Kidney epithelial cell (primary cell): Measurements from ENCODE around the gene TBC1D13. TPM values are rescaled to one million over a fixed set of nuclear protein-coding genes. Genes with fewer than 3 reads are reported as not detected.

Experiments used
- DNase-seq: peaks from one replicate; pipeline ENCODE4 v3.0.0-alpha.2; 2010; ENCODE audit warnings: low read depth
- H3K27me3 ChIP-seq: 2 replicates; pipeline ENCODE4 v1.6.0; 2011; ENCODE audit warnings: low read length; ENCODE audit not compliant: control insufficient read depth, insufficient read depth
- H3K36me3 ChIP-seq: 2 replicates; pipeline ENCODE4 v1.5.1; 2011; ENCODE audit warnings: low read length; ENCODE audit not compliant: control insufficient read depth, insufficient read depth
- H3K4me3 ChIP-seq: 2 replicates; pipeline ENCODE4 v1.5.1; 2011; ENCODE audit warnings: low read depth, mild to moderate bottlenecking, control low read depth, low read length
- total RNA-seq: library from RNA; depleted of rRNA; stranded (reverse); fragments of >200 nt; gene quantifications from 2 replicates; pipeline ENCODE4 v1.2.3, GENCODE V29; 2015
- TF ChIP-seq, protein P1 (sequence below): IDR thresholded peaks from 2 replicates; pipeline ENCODE4 v1.5.1; 2011; ENCODE audit warnings: mild to moderate bottlenecking, moderate library complexity, low read length, control low read depth, inconsistent platforms; ENCODE audit not compliant: insufficient read depth, poor library complexity, severe bottlenecking

The TBC1D13 gene
- total RNA-seq, 1 donor from 2014 or later = 17.7 TPM

DNA sequence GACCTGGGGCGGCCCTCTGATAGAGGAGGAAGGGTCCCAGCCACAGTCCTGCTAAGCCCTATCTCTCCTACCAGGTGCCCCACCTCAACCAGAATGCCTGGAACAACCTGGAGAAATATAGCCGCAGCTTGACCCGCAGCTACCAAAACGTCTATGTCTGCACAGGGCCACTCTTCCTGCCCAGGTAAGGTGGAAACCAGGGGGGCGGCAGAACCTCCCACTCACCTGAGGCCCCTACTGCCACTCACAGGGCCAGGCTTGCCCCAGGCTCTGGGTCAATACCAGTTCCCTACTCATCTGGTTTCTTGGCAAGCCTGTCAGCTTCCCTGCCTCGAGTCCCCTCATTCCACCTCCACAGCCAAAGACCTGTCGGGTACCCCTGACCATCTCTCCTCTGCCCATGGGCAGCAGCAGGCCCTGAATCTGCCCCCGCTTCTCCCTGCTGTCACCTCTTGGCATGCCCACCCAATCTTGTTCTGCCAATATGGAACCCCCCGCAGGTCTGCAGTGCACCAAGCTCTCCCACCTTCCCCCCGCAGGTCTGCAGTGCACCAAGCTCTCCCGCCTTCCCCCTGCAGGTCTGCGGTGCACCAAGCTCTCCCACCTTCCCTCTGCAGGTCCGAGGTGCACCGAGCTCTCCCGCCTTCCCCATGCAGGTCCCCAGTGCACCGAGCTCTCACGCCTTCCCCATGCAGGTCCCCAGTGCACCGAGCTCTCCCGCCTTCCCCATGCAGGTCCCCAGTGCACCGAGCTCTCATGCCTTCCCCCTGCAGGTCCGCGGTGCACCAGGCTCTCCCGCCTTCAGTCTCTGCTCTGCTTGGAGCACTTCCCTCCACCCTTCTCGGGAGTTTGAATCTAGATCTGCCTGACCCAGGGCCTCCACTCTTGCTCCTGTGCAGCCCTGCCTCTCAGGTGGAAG lies 33.9 kb downstream of the TBC1D13 start:
- TF ChIP-seq, protein P1, sequence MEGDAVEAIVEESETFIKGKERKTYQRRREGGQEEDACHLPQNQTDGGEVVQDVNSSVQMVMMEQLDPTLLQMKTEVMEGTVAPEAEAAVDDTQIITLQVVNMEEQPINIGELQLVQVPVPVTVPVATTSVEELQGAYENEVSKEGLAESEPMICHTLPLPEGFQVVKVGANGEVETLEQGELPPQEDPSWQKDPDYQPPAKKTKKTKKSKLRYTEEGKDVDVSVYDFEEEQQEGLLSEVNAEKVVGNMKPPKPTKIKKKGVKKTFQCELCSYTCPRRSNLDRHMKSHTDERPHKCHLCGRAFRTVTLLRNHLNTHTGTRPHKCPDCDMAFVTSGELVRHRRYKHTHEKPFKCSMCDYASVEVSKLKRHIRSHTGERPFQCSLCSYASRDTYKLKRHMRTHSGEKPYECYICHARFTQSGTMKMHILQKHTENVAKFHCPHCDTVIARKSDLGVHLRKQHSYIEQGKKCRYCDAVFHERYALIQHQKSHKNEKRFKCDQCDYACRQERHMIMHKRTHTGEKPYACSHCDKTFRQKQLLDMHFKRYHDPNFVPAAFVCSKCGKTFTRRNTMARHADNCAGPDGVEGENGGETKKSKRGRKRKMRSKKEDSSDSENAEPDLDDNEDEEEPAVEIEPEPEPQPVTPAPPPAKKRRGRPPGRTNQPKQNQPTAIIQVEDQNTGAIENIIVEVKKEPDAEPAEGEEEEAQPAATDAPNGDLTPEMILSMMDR = no peak
- H3K27me3 ChIP-seq = no peaks in the 10 kb centered on the region
- H3K4me3 ChIP-seq = no peak overlapping the region
- no peaks in the 10 kb centered on the region for H3K36me3 ChIP-seq
- DNase-seq = no peak

DNA sequence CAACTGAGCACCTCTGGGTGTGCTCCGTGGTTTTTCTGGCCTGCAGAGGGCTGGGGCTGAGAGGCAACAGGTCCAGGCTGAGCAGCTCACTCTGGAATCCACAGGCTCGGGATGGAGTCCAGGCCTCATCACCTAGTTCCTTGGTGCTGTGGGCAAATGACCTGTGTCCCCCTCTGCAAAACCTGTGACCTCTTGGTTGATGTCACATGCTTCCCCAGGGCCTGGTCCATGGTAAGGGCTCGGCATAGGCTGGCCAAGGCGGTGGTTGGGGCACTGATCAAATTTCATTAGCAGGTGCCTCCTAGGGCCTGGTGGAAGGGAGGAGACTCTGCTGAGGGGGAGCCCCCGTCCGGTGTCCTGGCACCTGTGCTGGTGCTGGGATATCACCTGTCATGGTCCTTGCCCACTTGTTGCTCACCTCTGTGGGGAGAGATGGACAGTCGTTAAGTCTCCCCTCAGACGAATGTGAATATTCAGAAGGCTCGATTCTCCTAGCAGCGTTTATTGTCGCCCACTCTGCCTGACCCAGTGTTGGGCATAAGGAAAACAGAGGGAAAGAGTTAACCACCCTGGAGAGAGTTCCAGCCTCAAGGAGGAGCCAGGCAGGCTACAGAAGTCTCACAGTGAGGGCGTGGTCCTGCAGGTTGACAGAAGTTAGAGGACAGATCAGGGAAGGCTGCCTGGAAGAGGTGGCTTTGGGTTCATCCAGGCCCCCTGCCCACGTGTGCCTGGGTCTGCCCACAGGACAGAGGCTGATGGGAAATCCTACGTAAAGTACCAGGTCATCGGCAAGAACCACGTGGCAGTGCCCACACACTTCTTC lies 34.7 kb downstream of the TBC1D13 start:
- DNase-seq = no peak
- Histone ChIP-seq H3K36me3 (peaks cover 1% of the 10 kb centered on the region), H3K4me3 (no peak overlapping the region), H3K27me3 (no peaks in the 10 kb centered on the region)
- TF ChIP-seq, protein P1 = no peak

DNA sequence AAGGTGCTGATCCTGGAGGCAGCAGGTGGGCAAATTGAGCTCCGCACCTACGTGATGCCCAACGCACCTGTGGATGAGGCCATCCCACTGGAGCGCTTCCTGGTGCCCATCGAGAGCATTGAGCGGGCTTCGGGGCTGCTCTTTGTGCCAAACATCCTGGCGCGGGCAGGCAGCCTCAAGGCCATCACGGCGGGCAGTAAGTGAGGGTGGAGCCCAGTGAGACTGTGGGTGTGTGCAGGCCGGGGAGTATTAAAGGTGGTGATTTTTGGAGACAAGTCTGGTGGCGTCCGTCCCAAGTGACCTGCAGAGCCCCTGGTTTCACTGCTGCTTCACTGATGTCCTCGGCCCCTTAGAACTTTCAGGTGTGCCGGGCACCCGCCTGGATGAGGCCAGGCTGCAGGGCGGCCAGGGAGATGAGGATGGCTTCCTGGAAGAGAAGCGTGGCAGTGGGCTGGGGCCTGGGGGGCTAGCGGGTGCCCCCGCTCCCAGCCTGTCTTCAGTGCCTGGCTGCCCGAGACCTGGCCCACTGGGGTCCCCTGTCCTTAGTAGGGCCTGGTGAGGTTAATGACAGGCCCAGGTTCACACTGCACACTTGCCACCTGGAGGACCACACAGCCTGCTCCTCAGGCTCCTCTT lies 35.5 kb downstream of the TBC1D13 start:
- no peak for DNase-seq
- TF ChIP-seq, protein P1 = no peak
- H3K4me3 ChIP-seq = no peak overlapping the region
- H3K36me3 ChIP-seq = peaks cover 2% of the 10 kb centered on the region
- no peaks in the 10 kb centered on the region for H3K27me3 ChIP-seq

DNA sequence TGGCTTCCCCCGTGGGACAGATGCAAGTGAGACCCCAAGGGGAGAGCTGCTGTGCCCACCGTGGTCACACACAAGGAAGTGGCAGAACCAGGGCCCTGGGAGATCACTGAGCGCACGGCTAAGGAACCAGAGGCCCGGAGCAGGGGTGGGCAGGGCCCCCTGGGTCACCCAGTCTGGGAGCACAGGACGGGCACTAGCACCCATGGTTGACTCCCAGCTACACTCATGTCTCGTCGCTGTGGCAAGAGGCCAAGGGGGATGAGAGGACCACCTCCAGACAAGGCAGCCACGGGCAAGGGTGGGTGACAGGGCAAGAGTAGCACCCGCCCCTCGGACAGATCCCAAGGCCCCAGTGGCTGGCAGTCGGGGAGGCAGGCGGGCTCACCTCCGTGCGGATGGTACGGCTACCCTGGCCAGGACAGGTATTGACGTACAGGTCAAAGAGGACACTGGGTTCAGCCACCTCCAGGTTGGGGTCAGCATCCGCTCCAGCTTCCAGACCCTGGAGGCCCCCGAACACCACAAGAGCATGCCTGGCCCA lies 36.4 kb downstream of the TBC1D13 start:
- no peak for DNase-seq
- Histone ChIP-seq H3K27me3 (no peaks in the 10 kb centered on the region), H3K36me3 (peaks cover 2% of the 10 kb centered on the region), H3K4me3 (no peak overlapping the region)
- TF ChIP-seq, protein P1 = no peak

DNA sequence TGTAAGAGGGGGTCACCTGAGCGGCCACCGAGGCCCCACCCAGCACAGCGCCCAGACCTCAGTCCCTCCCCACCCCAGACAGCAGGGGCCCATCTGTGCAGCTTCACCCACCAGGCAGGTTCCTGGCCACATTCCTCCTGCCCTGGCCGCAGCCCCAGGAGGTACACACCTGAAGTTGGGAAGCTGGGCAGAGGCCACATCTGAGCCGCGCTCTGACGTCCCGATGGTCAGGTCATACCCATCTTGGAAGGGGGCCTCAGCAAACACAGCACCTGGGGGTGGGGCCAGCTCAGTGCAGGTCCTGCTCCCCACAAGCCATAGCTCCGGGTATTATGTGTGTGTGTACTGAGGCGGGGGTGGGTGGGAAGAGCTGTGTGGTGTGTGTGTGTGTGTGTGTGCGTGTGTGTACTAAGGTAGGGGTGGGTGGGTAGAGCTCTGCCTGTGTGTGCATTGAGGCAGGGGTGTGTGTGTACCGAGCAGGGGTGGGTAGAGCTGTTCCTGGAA lies 36.9 kb downstream of the TBC1D13 start:
- Histone ChIP-seq H3K4me3 (no peak overlapping the region), H3K36me3 (peaks cover 2% of the 10 kb centered on the region), H3K27me3 (no peaks in the 10 kb centered on the region)
- TF ChIP-seq, protein P1 = no peak
- no peak for DNase-seq
